ENCODE results near the gene ASCC3.

- TF ChIP-seq ZNF384 (IDR thresholded peaks at IDR 0.05) = no peak
- no peak for TF ChIP-seq NFRKB (IDR thresholded peaks at IDR 0.05)
- TF ChIP-seq BHLHE40 (IDR thresholded peaks at IDR 0.05; ENCODE audit: borderline replicate concordance) = no peak
- TF ChIP-seq TARDBP (IDR thresholded peaks at IDR 0.05) = no peak
- no peak for TF ChIP-seq FOXM1 (IDR thresholded peaks at IDR 0.05; ENCODE audit: borderline replicate concordance)
- no peak for TF ChIP-seq FOXK2 (IDR thresholded peaks at IDR 0.05)
- TF ChIP-seq FOXA1 (IDR thresholded peaks at IDR 0.05) = no peak
- no peak for TF ChIP-seq ELF4 (IDR thresholded peaks at IDR 0.05)
- TF ChIP-seq SP1 (IDR thresholded peaks at IDR 0.05) = no peak
- TF ChIP-seq HDGF (IDR thresholded peaks at IDR 0.05; ENCODE audit: borderline replicate concordance) = no peak
- no peak for TF ChIP-seq SUZ12 (IDR thresholded peaks at IDR 0.05)
- no peak for TF ChIP-seq PKNOX1 (IDR thresholded peaks at IDR 0.05)
- TF ChIP-seq ARNT (IDR thresholded peaks at IDR 0.05) = no peak
Measured at GRCh38 chr6:100630536-100630935, 250.6 kb downstream of the ASCC3 start.

Measured in HEK293T (cell line).